DMS 273 (cell line): ENCODE data around the gene ANKH.

ENCODE experiments used
- DNase-seq: peaks from one replicate; lab custom pipeline; 2025; ENCODE audit not compliant: unreplicated experiment; lab: John Stamatoyannopoulos, UW

The ANKH gene

DNA sequence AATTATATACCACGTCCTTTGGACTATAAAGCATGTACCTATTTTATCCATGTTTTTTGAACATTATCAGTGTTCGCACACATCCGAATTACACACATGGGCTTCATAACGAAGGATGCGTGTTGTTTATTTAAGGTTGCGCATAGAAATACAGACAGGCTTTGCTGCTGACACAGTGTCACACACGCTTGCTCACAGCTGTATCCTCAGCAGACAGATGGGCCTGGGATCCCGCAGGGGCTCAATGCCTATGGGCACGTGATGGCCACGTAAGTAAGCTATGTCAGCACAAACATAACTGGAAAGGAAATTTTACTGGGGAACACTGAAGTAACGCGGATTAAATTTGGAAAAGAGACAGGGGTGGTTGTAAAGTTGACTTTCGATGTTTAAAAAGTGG is 130.4 kb downstream of the ANKH start:
- no peak for DNase-seq

DNA sequence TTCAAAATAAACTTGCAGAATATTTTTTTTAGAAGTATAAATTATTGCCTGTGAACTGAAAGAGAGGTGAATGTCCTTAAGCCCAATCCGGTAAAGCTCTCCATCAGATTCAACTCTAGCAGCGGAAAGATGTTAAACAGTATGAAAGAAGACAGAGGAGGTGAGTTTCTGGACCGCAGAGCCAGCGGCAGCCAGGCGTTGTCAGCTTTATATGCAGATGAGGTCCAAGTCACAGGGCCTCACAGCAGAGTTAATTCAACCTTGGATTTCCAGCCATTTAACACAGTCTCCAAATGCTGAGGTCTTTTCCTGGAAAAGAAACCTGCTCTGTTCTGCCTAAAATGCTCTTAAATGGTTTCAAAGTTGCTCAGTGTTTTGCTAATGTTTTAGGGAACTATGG is 131.6 kb downstream of the ANKH start:
- DNase-seq = no peak

DNA sequence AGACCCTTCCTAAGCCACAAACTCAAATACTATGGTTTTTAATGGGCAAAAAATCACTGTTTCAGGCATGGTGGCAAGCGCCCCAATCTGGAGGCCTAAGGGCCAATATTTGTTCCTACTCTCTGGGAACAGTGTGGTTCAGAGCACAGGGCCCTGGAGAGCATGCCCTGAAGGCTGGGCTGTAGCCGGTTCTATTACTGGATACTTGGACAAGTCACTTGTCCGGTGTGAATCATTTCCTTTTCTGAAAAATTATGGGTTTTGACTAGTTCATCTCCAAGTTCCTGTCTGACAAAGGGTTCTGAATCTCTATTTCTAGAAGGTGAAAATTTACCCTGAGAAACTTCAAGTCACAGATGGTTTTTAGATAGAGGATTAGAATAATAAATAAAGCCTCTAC is 132.0 kb downstream of the ANKH start:
- DNase-seq = no peak

- no peak for DNase-seq
Observed at GRCh38 chr5:14738050-14738449, 133.5 kb downstream of the ANKH start.

- no peak for DNase-seq
Observed at GRCh38 chr5:14737291-14737690, 134.3 kb downstream of the ANKH start.

- DNase-seq = no peak
Observed at GRCh38 chr5:14735944-14736343, 135.6 kb downstream of the ANKH start.

DNA sequence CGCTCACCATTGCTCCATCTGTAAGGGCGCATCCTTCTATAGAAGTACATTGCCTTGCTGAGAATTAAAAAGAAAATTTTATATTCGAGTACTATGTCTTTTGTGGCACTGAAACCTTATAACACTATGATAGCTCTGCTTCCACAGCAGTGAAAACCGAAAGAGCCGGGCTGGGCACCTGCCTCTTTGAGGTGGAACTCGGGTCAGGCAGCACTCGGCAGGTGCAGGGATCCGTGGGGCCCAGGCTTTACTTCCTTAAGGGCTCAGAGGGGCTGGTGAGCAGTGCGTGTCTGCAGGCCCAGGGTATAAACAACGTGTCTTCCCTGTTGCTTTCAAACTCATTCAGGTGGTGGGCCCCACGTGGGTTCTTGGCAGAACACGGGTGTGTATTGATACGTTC is 137.2 kb downstream of the ANKH start:
- DNase-seq = no peak

DNA sequence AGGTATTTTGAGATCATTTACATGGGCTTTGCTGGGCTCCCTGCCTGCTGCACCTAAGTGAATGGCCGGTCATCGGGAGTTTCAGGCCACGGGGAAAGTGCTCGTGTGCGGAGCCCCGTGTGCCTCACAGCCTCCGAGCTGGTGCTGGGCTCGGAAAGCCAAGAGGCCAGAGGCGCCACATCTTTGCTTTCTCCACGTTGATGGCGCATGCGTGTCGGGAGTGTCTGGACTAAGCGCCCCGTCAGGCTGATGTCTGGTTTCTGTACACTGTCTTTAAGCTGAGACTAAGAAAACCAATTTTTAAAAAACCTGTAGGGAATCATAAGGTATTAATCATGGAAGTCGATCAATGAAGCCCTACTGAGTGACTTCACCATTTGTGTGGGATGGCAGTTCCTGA is 137.9 kb downstream of the ANKH start:
- no peak for DNase-seq

GRCh38 chr5:14732991-14733390 is 138.6 kb downstream of the ANKH start:
- no peak for DNase-seq

- DNase-seq = no peak
Observed at GRCh38 chr5:14730881-14731280, 140.7 kb downstream of the ANKH start.

GRCh38 chr5:14730466-14730865 is 141.1 kb downstream of the ANKH start:
- DNase-seq = no peak

GRCh38 chr5:14729448-14730385 is 141.9 kb downstream of the ANKH start:
- no peak for DNase-seq

DNA sequence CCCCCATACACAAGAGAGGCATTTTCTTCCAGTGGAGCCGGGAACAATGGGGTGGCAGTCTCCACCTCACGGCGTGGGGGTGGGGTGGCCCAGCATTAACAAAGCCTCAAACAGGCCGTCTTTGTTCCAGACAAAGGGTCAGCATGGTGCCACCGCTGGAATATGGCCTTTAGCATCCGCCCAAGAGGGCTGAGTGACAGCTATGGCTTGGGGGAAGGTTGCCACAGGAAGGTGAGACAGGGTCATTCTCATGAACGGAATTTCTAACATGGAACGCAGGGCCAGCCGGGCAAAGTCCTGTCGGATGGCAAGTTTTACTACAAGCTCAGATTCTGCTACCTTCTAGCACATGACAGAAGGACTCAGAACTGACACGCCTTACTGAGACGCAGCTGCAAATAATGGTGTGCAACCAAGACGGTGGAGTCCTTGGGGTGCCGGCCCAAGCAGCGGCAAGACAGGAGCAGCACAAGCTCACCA is 143.1 kb downstream of the ANKH start:
- DNase-seq = no peak

- DNase-seq = no peak
Observed at GRCh38 chr5:14727928-14728458, 143.6 kb downstream of the ANKH start.

GRCh38 chr5:14727428-14727865 is 144.1 kb downstream of the ANKH start:
- peak; percentile 91 for DNase-seq

DNA sequence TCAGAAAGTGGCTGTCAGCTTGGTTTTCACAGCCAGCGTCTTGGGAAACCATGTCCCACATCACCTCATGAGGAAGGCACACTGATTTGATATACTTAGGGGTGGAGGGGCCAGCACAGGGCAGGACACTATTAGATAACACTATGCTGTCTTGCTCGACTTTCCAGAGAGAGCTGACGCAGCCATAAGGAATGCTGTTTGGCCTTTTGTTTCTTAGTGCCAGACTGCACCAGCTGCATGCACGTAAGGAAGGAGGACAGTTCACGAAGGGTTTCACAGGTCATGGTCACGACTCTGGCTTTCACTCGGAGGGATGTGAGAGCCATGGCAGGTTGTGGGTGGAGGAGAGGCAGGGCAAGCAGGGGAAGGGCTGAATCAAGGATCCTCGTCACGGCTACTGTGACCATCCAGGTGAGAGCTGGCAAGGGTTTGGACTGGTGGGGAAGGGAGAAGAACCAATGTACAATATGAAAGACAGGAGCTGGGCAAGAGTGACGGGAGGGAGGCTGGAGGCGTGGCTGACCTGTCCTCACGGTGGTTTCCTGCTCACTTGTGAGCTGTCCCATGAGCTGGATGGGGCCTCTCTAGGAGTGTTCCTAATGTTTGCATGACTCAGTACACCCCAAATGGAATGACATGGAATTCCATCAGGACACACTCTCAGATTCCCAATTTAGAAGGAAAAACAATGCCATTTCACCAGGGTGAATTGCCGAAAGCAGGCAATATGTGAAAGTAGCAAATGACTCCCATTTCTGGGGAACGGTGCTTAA is 145.3 kb downstream of the ANKH start:
- no peak for DNase-seq

DNA sequence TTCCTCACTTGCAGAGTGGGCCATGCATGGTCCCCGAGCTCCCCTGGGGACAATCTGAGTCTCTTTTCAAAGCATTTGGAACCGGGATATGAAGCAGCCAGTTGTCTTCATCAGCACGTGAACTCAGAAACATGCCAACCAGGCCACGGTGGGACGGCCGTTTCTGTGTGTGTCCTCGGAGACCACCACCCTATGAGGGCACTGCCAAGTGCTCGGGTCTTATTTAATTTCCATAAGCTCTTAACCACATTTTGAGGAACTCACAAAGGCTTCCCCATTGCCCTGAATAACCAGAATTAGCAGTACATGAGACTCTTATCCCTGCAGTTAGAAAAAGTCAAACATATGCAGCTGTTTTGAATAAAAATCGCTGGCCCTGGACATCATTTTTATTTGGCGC is 146.9 kb downstream of the ANKH start:
- DNase-seq = no peak

DNA sequence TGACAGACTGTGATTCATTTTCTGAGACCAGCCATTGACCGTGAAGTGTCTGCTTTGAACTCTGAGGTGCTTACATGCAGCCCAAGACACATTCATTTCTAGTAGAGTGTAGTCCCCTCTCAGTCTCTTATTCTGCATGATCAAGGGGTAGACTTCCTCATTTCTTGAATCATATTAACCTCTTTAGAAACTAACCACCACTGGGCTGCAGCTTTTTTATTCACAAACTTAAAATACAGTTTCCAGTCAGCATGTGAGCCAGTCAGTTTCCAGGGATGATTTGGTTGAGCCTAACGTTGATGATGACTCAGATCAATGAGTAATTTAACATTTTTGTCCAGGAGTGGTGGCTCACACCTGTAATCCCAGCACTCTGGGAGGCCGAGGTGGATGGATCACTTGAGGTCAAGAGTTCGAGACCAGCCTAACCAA is 147.9 kb downstream of the ANKH start:
- DNase-seq = no peak

- no peak for DNase-seq
Observed at GRCh38 chr5:14722923-14723322, 148.7 kb downstream of the ANKH start.

- no peak for DNase-seq
Observed at GRCh38 chr5:14721990-14722656, 149.5 kb downstream of the ANKH start.
